22Rv1 (cell line): ENCODE data around the gene DCBLD2.

ENCODE experiments used
- H3K27ac ChIP-seq: fragments of 450-650 bp; 2 replicates; pipeline ENCODE4 v1.5.1; 2017
- ZFX ChIP-seq: fragments of 450-650 bp; IDR thresholded peaks from 2 replicates; pipeline ENCODE4 v1.6.1; 2017; ENCODE audit warnings: antibody characterized with exemption, borderline replicate concordance
- TF ChIP-seq, protein P1 (sequence below): fragments of 450-650 bp; IDR thresholded peaks from 2 replicates; pipeline ENCODE4 v1.5.1; 2017; ENCODE audit warnings: mild to moderate bottlenecking

Gene DCBLD2

DNA sequence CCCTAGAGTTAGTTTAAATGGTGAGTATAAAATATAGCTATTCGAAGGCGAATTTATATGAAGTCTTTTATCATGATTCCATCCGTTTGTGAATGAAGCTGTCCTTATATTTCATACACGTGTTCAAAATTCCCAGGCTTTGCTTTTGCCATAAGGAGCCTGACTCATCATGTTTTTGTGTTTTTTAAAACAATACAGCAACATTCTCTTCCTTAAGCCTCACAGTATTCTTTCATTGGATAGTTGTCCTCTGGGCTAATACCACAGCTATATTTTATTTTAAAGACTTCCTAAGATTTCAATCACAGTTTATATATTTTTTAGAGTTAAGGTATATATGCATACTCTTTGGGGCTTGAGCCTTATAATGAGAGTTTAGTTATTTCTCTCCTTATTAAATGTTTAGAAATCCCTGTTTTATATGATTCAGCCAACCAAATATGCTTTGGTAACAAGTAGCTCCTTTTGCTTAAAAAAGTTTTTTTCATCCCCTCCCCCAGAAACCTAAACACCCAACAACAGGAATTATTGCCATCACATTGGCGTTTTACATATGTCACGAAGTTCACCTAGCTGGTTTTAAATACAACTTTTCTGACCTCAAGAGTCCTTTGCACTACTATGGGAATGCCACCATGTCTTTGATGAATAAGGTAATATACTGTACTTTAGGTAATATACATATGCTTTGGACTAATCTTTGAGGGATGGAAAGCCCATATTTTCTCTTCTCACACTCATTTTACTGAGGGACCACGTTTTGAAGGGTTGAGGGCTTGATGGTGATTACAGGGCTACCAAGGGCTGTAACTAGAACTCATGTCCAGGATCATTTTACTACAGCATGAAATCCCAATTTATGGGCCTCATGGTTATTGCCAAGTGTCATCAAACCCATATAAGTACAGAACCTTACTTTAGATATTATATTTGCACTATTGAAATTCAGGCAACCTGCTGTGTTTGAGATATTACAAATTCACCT, 109.9 kb downstream of the DCBLD2 start:
- no peak for TF ChIP-seq ZFX
- TF ChIP-seq, protein P1, sequence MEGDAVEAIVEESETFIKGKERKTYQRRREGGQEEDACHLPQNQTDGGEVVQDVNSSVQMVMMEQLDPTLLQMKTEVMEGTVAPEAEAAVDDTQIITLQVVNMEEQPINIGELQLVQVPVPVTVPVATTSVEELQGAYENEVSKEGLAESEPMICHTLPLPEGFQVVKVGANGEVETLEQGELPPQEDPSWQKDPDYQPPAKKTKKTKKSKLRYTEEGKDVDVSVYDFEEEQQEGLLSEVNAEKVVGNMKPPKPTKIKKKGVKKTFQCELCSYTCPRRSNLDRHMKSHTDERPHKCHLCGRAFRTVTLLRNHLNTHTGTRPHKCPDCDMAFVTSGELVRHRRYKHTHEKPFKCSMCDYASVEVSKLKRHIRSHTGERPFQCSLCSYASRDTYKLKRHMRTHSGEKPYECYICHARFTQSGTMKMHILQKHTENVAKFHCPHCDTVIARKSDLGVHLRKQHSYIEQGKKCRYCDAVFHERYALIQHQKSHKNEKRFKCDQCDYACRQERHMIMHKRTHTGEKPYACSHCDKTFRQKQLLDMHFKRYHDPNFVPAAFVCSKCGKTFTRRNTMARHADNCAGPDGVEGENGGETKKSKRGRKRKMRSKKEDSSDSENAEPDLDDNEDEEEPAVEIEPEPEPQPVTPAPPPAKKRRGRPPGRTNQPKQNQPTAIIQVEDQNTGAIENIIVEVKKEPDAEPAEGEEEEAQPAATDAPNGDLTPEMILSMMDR, result no peak

DNA sequence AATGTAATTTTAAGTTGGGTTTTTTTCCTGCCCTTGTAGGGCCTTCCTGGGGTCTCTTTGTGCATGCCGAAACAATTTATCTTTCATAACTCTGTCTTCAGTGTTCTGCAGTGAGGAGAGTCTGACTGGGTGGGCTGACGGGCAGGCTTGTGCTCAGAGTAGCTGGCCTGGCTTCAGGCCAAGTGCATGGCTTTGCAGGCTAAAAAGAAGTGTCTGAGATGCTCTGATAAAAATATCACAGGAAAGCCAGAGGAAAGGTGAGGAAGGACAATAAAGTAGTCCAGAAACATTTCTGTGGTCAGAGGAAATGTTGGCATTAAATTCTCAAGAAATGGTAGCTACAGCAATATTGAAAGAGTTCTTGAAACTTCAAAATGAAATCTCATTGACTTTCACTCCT, 112.8 kb downstream of the DCBLD2 start:
- no peak overlapping the region for H3K27ac ChIP-seq
- TF ChIP-seq, protein P1, result no peak
- TF ChIP-seq ZFX, result no peak

More for the DNA sequence above, 109.9 kb downstream of the DCBLD2 start:
- H3K27ac ChIP-seq, result no peak overlapping the region

DNA sequence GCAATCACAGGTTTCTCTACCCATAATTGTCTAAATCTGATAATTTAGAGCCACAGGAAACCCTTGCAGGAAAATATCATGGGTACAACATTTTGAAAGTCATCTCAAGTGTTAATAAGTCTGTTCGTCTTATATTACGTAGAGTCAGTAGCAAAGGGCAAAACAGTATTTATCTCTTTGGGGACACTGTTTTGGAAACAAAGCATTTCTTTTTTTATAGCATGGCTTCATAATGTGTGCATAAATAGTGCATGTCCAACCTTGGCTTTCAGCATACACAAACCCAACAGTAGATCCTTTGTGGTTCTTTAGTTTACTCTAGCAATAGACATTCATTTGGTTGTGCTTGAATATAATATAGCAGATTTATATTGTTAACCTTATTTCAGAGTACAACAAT, 114.3 kb downstream of the DCBLD2 start:
- H3K27ac ChIP-seq, result no peak overlapping the region
- no peak for TF ChIP-seq ZFX
- TF ChIP-seq, protein P1, result no peak

DNA sequence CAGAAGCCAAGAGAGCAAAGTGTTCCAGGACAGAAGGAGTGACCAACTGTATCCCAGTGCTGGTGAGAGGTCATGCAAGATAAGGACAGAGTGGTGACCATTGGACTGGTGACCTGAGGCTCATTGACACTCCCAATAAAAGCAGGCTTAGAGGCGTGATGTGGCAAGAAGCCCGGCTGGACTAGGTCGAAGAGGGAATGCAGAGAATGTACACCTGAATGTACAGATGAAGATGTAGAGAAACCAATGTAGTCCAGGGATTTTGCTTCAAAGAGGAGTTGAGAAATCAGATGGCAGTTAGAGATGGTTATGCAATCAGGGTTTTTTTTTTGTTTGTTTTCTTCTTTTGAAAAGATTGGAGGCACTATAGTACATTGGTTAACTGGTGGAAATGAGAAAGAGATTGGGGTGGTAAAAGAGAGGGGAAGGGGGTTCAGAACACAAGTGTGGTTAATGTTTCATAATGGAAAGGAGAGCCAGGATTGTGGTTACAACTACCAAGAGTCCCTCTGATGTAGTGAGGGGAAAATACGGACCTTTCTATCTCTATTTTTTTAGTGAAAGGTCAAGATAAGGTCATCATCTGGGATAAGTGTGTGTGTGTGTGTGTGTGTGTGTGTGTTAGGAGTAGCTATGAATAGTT, 115.0 kb downstream of the DCBLD2 start:
- TF ChIP-seq, protein P1, result no peak
- no peak for TF ChIP-seq ZFX
- no peak overlapping the region for H3K27ac ChIP-seq

DNA sequence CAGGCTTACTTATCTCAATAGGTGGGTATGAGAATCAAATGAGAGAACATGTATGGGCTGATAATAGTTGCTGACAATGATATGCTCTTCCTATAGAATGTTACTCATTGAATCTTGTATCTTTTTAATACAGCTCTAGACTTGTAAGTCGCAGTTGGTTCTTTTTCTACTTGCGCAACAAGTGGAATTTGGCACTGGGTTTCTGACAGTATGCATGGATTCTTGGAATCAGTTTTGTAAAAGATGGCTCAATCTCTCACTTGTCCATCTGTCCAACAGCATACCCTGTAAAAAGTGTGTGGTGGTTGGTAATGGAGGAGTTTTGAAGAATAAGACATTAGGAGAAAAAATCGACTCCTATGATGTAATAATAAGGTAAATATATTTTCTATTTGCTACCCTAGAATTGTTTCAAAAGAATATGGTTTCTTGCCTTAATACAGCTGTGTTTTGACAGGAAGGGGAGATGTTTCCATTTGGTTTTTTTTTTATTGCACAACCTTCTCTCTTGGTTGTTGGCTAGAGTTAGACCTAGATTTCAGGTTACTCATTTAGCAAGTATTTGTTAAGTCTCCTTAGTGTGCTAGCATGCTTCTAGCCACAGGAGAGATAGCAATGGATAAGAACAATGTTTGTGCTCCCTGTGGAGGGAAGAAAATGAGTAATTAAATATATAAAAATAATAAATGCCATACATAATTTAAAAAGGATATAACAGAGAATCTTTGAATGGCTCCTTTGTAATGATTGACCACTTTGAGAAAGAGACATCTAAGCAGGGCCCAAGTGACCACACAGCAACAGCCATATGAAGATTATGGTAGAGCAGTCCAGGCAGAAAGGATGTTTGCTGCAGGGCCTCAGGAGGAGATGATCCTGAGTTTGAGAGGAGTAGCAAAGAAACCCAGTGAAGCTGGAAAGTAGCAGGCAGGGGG, 116.6 kb downstream of the DCBLD2 start:
- no peak overlapping the region for H3K27ac ChIP-seq
- TF ChIP-seq, protein P1, result no peak

DNA sequence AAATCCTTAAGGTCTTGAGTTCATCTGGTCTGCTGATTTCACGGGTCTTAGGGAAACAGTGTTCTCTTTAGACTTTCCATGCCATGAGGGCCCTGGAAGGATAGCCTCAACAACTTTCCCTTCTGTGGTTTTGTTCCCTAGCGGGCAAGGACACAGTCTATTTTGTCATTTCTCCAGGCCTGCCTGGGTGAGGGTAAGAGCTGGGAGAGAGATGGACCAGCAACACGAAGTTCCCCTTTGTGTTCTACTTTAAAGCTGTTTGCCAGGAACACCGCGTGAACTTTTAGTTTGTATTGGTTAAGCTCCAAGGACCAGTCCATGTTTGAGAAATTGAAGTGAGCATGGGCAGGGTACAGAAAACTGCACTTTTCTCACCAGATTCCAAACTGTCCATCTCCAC, 117.5 kb downstream of the DCBLD2 start:
- H3K27ac ChIP-seq, result no peak overlapping the region
- TF ChIP-seq ZFX, result no peak
- TF ChIP-seq, protein P1, result no peak
